Body of pancreas (tissue), 4 donors: ENCODE measurements around the gene UBA7. TPM values are rescaled to one million over a fixed set of nuclear protein-coding genes. Genes with fewer than 3 reads are reported as not detected.

ENCODE experiments used
- ATAC-seq: fragments of 150-250 bp; one replicate; pipeline ENCODE4 v1.9.1; 2016
- DNase-seq, 4 donors: peaks; one replicate each; pipeline ENCODE4 v3.0.0-alpha.2; 2019
- H3K27ac ChIP-seq, 4 donors: fragments of 200-600 bp; sonication (generic); 1 replicate in 3 of 4; 2 replicates in 1 of 4; pipeline versions ENCODE4 v1.5.1 to v1.6.1; 2016 to 2019; ENCODE audit warnings: mild to moderate bottlenecking in 1 of 4, mixed read lengths in 1 of 4, moderate library complexity in 1 of 4
- H3K27me3 ChIP-seq, 2 donors: fragments of 200-600 bp; sonication (generic); one replicate each; pipeline ENCODE4 v1.6.0; 2016; ENCODE audit warnings: mild to moderate bottlenecking in 1 of 2
- H3K36me3 ChIP-seq, 2 donors: fragments of 200-600 bp; sonication (generic); replicated peaks in 1 of 2; 2 replicates each; pipeline ENCODE4 v1.5.1; 2016; ENCODE audit warnings: low read depth in 2 of 2; ENCODE audit not compliant: insufficient read depth in 1 of 2
- H3K4me1 ChIP-seq: fragments of 200-600 bp; sonication (generic); one replicate; pipeline ENCODE4 v1.6.0; 2016
- H3K4me3 ChIP-seq, 2 donors: fragments of 200-600 bp; sonication (generic); 1 replicate in 1 of 2; 2 replicates in 1 of 2; pipeline ENCODE4 v1.5.1; 2016 to 2019
- H3K9me3 ChIP-seq, 3 donors: fragments of 200-600 bp; sonication (generic); 1 replicate in 2 of 3; 2 replicates in 1 of 3; pipeline ENCODE4 v1.5.1; 2016
- CTCF ChIP-seq, 7 experiments: fragments of 450-650 bp in 4 of 7; fragments of 200-600 bp in 3 of 7; sonication (generic) in 3 of 7; IDR thresholded peaks; one replicate each; pipeline ENCODE4 v1.5.1; 2016 to 2019; ENCODE audit warnings: antibody characterized with exemption in 7 of 7
- POLR2A ChIP-seq, 3 donors: fragments of 450-650 bp; IDR thresholded peaks; one replicate each; pipeline ENCODE4 v1.6.1; 2016; ENCODE audit warnings: antibody characterized with exemption in 3 of 3, mild to moderate bottlenecking in 2 of 3
- WGBS, 2 donors: methylation state at CpG; one replicate each; pipeline ENCODE4 v1.1.5; 2017; 5-methylcytosine and 5-hydroxymethylcytosine counted together
- intact Hi-C: fragments of 100-400 bp; cut with DNase I; formaldehyde crosslinking; loops from one replicate; pipeline ENCODE4 v1.15.1; 2023
- total RNA-seq, 2 donors: library from RNA; depleted of rRNA; stranded (reverse); fragments of >200 nt; gene quantifications; one replicate each; pipeline ENCODE4 v1.1.0, GENCODE V29; 2016

Gene UBA7
- total RNA-seq, 2 donors from 2014 or later: 39.2 to 86.4 TPM

GRCh38 chr3:49803465-49804140 is 10.2 kb downstream of the UBA7 start:
- H3K4me3 ChIP-seq: peak overlapping the region; percentile 78 to 86
- H3K9me3 ChIP-seq: no peaks in the 10 kb centered on the region
- H3K27me3 ChIP-seq: no peaks in the 10 kb centered on the region
- H3K27ac ChIP-seq: peak overlapping the region in 3 of 4 donors; percentile 47 to 75 (median 71)
- H3K4me1 ChIP-seq: peaks cover 50% of the 10 kb centered on the region
- TF ChIP-seq POLR2A (IDR thresholded peaks at IDR 0.05): no peak
- peak; percentile 1 for ATAC-seq
- 12 to 68% methylated on average over 10 to 31 of the region's 41 CpGs for WGBS, 2 donors
- intact Hi-C loops: loop anchor here (5.0 kb wide), 1 partner anchor 39 kb away; no protein-coding TSS in a partner anchor
- no peaks in the 10 kb centered on the region for H3K36me3 ChIP-seq
- peak in 1 of 4 donors; percentile 25 for DNase-seq

GRCh38 chr3:49802719-49803464 is 10.9 kb downstream of the UBA7 start, which contains the start of gene INKA1:
TSS of gene INKA1 (plus strand) at chr3:49803261. CDS start at chr3:49803393, 132 bp downstream.
- ATAC-seq (peak; percentile 84), DNase-seq (peak; percentile 90 to 92 (median 90))
- Histone ChIP-seq H3K27me3 (no peaks in the 10 kb centered on the region), H3K4me1 (peaks cover 49% of the 10 kb centered on the region), H3K9me3 (no peaks in the 10 kb centered on the region), H3K4me3 (peak within 1 kb of the TSS; percentile 78 to 86), H3K27ac (peak within 1 kb of the TSS; percentile 47 to 75 (median 60)), H3K36me3 (no peaks in the 10 kb centered on the region)
- intact Hi-C loops: loop anchor here (5.0 kb wide), 1 partner anchor 39 kb away; no protein-coding TSS in a partner anchor
- peak; percentile 78 to 95 (median 92) for TF ChIP-seq CTCF (IDR thresholded peaks at IDR 0.05)
- TF ChIP-seq POLR2A (IDR thresholded peaks at IDR 0.05): peak in 2 of 3 donors; percentile 33 to 37
- 0% methylated on average over 67 of the region's 71 CpGs; no CpG with 5 or more reads in 1 of the 2 donors for whole genome bisulfite sequencing, 2 donors

DNA sequence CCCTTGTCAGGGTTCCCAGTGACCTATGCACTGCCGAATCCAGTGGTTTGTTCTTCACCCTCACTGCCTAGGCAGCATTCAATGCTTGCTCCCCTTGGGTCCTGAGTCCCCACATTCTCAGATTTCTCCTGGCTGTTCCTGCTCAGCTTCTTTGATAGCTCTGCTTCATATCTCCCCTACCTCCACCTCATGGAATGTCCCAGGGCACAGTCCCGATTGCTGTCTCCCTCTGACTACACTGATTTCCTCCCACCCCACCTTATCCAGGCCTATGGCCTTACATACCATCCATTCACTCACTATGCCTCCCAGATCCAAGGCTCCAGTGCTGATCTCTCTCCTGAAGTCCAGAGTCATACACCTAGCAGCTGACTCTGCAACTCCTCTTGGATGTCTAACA is 12.6 kb downstream of the UBA7 start:
- Histone ChIP-seq H3K36me3 (no peaks in the 10 kb centered on the region), H3K27ac (no peak overlapping the region), H3K4me3 (no peak overlapping the region), H3K27me3 (no peaks in the 10 kb centered on the region), H3K4me1 (peaks cover 34% of the 10 kb centered on the region), H3K9me3 (no peaks in the 10 kb centered on the region)
- DNase-seq (no peak), ATAC-seq (no peak)
- TF ChIP-seq CTCF (IDR thresholded peaks at IDR 0.05) (no peak), POLR2A (IDR thresholded peaks at IDR 0.05) (no peak)
- 79 to 86% methylated on average over 2 of the region's 2 CpGs for WGBS, 2 donors
- intact Hi-C loops: loop anchor here (5.0 kb wide), 1 partner anchor 41 kb away; no protein-coding TSS in a partner anchor

DNA sequence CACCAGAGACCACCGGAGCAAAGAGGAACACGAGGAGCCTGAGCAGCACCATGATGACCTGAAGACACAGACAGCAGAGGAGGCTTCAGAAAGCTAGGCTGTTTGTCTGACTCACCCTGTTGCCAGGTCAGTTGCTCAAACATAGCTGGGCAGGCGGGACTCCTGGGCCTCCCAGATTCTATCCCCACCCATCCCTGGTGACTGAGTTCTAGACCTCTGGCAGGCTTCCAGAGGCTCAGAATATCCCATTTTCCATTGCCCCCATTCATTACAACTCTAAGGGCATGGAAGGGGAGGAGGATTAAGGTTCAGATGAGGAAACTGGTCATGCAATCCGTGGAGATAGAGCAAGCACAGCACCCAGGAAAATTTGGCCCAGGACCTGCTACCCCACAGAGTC is 14.0 kb downstream of the UBA7 start, which contains the start of gene CDHR4:
Gene CDHR4 (minus strand): TSS at position 113 of the 400 bp plus-strand sequence. CDS start 61 bp downstream, at position 52.
- intact Hi-C loops: loop anchor here (5.0 kb wide), 1 partner anchor 43 kb away; no protein-coding TSS in a partner anchor
- DNase-seq (no peak), ATAC-seq (no peak)
- H3K4me1 ChIP-seq: peaks cover 20% of the 10 kb centered on the region
- no peak for TF ChIP-seq POLR2A (IDR thresholded peaks at IDR 0.05)
- TF ChIP-seq CTCF (IDR thresholded peaks at IDR 0.05): no peak
- H3K9me3 ChIP-seq: no peaks in the 10 kb centered on the region
- H3K4me3 ChIP-seq: no peak within 1 kb of the TSS
- 62 to 70% methylated on average over 2 to 4 of the region's 4 CpGs for WGBS, 2 donors
- H3K27me3 ChIP-seq: no peaks in the 10 kb centered on the region
- no peaks in the 10 kb centered on the region for H3K36me3 ChIP-seq
- no peak within 1 kb of the TSS for H3K27ac ChIP-seq

DNA sequence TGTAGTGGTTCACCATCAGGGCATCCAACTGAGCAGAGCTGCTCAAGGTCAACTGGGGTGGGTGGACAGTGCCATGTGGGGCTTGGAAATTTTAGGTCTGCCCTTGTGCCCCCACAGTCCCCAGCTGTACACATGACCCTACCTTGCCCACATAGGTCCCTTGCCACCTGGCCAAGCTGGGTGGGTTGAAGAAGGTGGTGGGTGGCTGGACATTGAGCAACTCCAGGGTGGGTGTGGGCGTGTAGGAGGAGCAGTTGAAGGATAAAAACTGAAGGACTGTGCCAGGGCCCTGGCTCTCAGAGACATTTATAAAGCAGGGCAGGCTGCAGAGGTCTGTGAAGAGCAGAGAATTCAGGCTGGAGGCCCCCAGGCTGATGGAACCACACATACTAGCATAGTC is 14.6 kb downstream of the UBA7 start:
- no peak for DNase-seq
- intact Hi-C loops: no loop called here

More for the DNA sequence above, 14.6 kb downstream of the UBA7 start:
- Histone ChIP-seq H3K27me3 (no peaks in the 10 kb centered on the region), H3K27ac (no peak overlapping the region), H3K9me3 (no peaks in the 10 kb centered on the region), H3K4me1 (peaks cover 13% of the 10 kb centered on the region), H3K4me3 (no peak overlapping the region), H3K36me3 (no peaks in the 10 kb centered on the region)
- WGBS, 2 donors: 0 to 39% methylated on average over 1 of the region's 1 CpG
- ATAC-seq: no peak
- TF ChIP-seq CTCF (IDR thresholded peaks at IDR 0.05) (no peak), POLR2A (IDR thresholded peaks at IDR 0.05) (no peak)
